BJ (cell line): ENCODE measurements around the gene GSK3B. TPM values are rescaled to one million over a fixed set of nuclear protein-coding genes. Genes with fewer than 3 reads are reported as not detected.

ENCODE experiments used
- CTCF ChIA-PET: fragments of 350-600 bp; formaldehyde crosslinking; extraction: SDS; loops from one replicate; lab custom pipeline; 2021; ENCODE audit warnings: antibody characterized with exemption, inconsistent platforms; lab: Yijun Ruan, JAX
- POLR2A ChIA-PET: fragments of 300-600 bp; sonication (Branson Sonifier 250); formaldehyde crosslinking; extraction: SDS; loops from one replicate; lab custom pipeline; 2021; ENCODE audit warnings: antibody characterized with exemption; lab: Charles Lee
- DNase-seq: peaks from one replicate; pipeline ENCODE4 v3.0.0-alpha.2; 2011; ENCODE audit warnings: low read depth
- H3K27me3 ChIP-seq: 2 replicates; pipeline ENCODE4 v1.6.0; 2011; ENCODE audit warnings: low read length; ENCODE audit not compliant: control insufficient read depth, insufficient read depth
- H3K36me3 ChIP-seq: 2 replicates; pipeline ENCODE4 v1.5.1; 2011; ENCODE audit warnings: low read length; ENCODE audit not compliant: control insufficient read depth, insufficient read depth
- H3K4me3 ChIP-seq: 2 replicates; pipeline ENCODE4 v1.5.1; 2011; ENCODE audit warnings: low read depth, mild to moderate bottlenecking, control low read depth, low read length
- polyA plus RNA-seq: library from polyadenylated mRNA; depleted of rRNA; stranded (reverse); fragments of >200 nt; gene quantifications from 2 replicates; pipeline ENCODE4 v1.2.3, GENCODE V29; 2011
- TF ChIP-seq, protein P1 (sequence below): IDR thresholded peaks from 2 replicates; pipeline ENCODE4 v1.5.1; 2011; ENCODE audit warnings: low read depth, mild to moderate bottlenecking, control low read depth, inconsistent platforms, low read length, moderate library complexity; ENCODE audit not compliant: insufficient read depth

The GSK3B gene
- polyA plus RNA-seq, 1 experiment: 25.4 TPM

DNA sequence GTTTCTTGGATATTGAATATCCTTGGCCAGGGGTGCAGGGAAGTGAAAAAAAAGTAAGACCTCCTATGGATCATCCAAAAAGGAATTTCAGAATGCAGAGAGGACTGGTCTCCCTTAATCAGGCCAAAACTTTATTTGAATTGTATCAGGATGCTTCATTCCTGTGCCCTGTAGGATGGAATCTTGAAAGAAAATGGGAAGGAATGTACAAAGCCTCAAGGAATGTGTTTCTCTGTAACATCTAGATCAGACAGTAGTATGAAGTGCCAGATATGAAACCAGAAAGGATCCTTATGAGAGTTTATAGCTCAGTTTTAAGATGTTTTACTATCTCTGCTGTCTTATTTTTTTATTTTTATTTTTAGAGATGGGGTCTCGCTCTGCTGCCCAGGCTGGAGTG lies 6.5 kb upstream of the GSK3B start:
- Histone ChIP-seq H3K4me3 (no peak overlapping the region), H3K36me3 (no peaks in the 10 kb centered on the region), H3K27me3 (no peaks in the 10 kb centered on the region)
- TF ChIP-seq, protein P1, sequence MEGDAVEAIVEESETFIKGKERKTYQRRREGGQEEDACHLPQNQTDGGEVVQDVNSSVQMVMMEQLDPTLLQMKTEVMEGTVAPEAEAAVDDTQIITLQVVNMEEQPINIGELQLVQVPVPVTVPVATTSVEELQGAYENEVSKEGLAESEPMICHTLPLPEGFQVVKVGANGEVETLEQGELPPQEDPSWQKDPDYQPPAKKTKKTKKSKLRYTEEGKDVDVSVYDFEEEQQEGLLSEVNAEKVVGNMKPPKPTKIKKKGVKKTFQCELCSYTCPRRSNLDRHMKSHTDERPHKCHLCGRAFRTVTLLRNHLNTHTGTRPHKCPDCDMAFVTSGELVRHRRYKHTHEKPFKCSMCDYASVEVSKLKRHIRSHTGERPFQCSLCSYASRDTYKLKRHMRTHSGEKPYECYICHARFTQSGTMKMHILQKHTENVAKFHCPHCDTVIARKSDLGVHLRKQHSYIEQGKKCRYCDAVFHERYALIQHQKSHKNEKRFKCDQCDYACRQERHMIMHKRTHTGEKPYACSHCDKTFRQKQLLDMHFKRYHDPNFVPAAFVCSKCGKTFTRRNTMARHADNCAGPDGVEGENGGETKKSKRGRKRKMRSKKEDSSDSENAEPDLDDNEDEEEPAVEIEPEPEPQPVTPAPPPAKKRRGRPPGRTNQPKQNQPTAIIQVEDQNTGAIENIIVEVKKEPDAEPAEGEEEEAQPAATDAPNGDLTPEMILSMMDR: no peak
- ChIA-PET CTCF (interaction anchor here (1.3 to 1.6 kb wide), 2 partner anchors 59 to 71 kb away, joined by 4 read pairs; no protein-coding TSS in a partner anchor), POLR2A (no interaction called here)
- DNase-seq: peak; percentile 28

DNA sequence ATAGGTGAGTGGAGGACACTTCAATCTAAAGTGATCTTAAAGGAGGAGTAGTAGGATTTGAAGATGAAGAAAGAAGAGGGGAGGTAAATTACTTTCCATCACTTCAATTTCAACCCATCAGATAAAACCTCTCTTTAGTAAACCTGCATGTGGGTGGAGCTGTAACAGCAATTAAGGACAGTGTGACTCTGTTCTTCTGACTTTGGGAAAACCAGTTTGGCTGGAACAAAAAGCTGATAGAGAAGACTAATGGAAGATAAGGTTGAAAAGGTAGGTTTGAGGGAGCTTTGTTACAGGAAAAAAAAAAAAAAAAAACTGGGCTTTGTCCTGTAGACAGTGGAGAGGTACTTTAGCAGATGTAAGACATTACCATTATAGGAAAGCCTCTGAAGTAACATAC lies 4.5 kb upstream of the GSK3B start:
- H3K27me3 ChIP-seq: no peaks in the 10 kb centered on the region
- ChIA-PET POLR2A (no interaction called here), CTCF (interaction anchor here (1.1 to 2.4 kb wide), 2 partner anchors 198 to 206 kb away, joined by 3 to 7 read pairs; no protein-coding TSS in a partner anchor)
- H3K36me3 ChIP-seq: no peaks in the 10 kb centered on the region
- H3K4me3 ChIP-seq: no peak overlapping the region
- TF ChIP-seq, protein P1: no peak
- DNase-seq: no peak

DNA sequence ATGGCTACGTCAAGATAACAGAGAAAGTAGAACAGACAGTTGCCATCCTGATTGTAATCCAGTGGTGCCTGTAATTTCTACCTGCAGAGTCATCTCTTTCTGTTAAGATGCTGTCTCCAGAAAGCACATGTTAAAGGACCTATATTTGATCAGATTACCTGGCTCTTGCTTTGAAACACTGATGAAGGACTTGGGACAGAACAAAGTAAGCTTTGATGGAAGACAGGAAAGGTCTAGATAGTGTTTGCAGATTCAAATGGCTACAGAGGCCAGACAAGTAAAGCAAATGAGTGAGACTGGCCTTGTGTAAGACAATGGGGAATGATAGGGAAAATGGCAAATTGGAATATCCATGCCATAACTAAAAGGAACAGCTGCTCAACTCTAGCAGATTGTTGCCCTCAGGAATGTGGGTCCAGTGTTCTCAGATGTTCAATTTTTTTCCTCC lies 1.8 kb upstream of the GSK3B start:
- POLR2A ChIA-PET: interaction anchor here (0.6 to 1.8 kb wide), 7 partner anchors 56 to 380 kb away, joined by 3 to 25 read pairs (median 4); no protein-coding TSS in a partner anchor
- H3K27me3 ChIP-seq: no peaks in the 10 kb centered on the region
- DNase-seq: no peak
- TF ChIP-seq, protein P1: no peak
- H3K36me3 ChIP-seq: no peaks in the 10 kb centered on the region
- CTCF ChIA-PET: interaction anchor here (1.0 to 2.0 kb wide), 2 partner anchors 63 to 88 kb away, joined by 3 to 5 read pairs; no protein-coding TSS in a partner anchor
- peak overlapping the region; percentile 76 for H3K4me3 ChIP-seq

DNA sequence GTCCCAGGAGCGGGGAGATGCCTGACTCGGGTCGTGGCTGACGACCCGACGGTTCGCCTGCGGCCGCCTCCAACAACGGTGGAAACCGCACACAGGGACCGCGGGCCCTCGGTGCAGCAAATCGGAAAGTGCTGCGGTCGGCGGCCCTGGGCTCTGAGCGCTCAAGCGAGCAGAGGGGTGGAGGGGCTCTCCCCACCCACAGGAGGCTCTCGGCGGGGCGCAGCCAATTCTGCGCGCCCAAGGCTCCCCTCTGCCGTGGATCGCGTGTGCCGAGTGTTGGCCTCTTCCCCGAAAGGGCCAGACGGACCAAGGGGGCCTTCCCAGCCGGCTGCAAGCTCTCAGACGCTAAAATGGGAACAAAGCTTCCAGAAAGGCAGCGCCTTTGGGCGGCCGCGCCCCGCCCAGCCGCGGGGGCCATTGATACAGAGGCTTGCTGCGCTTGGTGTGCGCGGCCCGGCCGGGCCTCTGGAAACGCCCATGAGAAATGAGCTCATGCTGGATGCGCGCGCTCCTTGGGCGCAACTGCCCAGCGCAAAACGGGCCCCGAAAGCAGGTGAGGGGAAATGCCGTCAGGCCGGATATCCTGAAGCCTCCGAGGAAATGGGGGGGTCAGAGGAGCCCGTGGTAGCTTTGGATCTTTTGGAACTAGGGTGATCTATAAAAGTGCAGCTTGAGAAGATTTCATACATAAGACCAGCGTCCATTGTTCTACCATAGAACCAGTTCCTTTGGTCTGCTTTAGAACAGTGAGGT lies 1.2 kb upstream of the GSK3B start:
- POLR2A ChIA-PET: interaction anchor here (0.6 to 1.8 kb wide), 9 partner anchors 57 to 381 kb away, joined by 3 to 25 read pairs (median 4); no protein-coding TSS in a partner anchor
- no peaks in the 10 kb centered on the region for H3K27me3 ChIP-seq
- peak overlapping the region; percentile 76 for H3K4me3 ChIP-seq
- DNase-seq: peak; percentile 41
- TF ChIP-seq, protein P1: no peak
- H3K36me3 ChIP-seq: no peaks in the 10 kb centered on the region
- CTCF ChIA-PET: interaction anchor here (0.6 to 2.4 kb wide), 4 partner anchors 9 to 88 kb away, joined by 3 to 10 read pairs (median 4); no protein-coding TSS in a partner anchor

DNA sequence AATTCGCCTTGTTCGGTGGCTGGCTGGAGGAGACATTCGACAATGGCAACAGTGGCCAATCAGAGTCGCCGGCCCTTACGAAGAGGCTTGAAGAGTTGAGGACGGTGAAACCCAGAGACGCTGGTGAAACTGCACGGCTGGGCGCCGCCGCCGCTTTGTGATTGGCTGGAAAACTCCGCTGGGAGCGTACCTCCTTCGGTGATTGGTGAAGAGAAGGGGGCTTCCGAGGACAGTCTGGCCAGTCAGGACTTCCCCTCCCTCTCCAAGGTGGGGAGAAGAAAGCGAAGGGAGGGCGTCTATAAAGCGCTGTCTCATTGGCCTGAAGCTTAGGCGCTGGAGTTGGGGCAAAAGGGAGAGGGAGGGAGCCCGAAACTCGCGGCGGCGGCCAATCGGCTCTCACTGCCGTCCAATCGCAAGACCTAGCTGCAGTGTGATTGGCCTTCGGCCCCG lies 554 bp upstream of the GSK3B start:
- POLR2A ChIA-PET: interaction anchor here (0.6 to 1.8 kb wide), 6 partner anchors 57 to 342 kb away, joined by 3 to 25 read pairs (median 4); no protein-coding TSS in a partner anchor
- Histone ChIP-seq H3K36me3 (no peaks in the 10 kb centered on the region), H3K27me3 (no peaks in the 10 kb centered on the region), H3K4me3 (peak overlapping the region; percentile 76)
- TF ChIP-seq, protein P1: no peak
- DNase-seq: peak; percentile 100
- CTCF ChIA-PET: interaction anchor here (0.6 to 2.4 kb wide), 5 partner anchors 8 to 191 kb away, joined by 3 to 10 read pairs (median 3); no protein-coding TSS in a partner anchor
